HepG2 (cell line): ENCODE measurements around the gene SNX18.

ENCODE experiments used
- CEBPB ChIP-seq: IDR thresholded peaks from 2 replicates; pipeline ENCODE4 v1.6.1; 2011; ENCODE audit warnings: low read depth, low read length, improper control_type of control experiment, borderline replicate concordance
- CHD2 ChIP-seq: IDR thresholded peaks from 2 replicates; pipeline ENCODE4 v1.6.1; 2011; ENCODE audit warnings: low read depth, low read length, improper control_type of control experiment
- SP4 ChIP-seq: sonication (generic); formaldehyde crosslinking; IDR thresholded peaks from 2 replicates; pipeline ENCODE4 v1.8.1; 2023; ENCODE audit warnings: mild to moderate bottlenecking, missing genetic modification reagents
- TCF7L2 ChIP-seq: IDR thresholded peaks from 2 replicates; pipeline ENCODE4 v1.6.1; 2011; ENCODE audit warnings: mild to moderate bottlenecking, low read depth, low read length, moderate library complexity
- ZNF543 ChIP-seq: sonication (generic); formaldehyde crosslinking; IDR thresholded peaks from 2 replicates; pipeline ENCODE4 v1.4.0; 2020; ENCODE audit warnings: mild to moderate bottlenecking, missing genetic modification reagents
- TF ChIP-seq, protein P1 (sequence below): fragments of 450-650 bp; IDR thresholded peaks from 2 replicates; pipeline ENCODE4 v1.6.1; 2017

DNA sequence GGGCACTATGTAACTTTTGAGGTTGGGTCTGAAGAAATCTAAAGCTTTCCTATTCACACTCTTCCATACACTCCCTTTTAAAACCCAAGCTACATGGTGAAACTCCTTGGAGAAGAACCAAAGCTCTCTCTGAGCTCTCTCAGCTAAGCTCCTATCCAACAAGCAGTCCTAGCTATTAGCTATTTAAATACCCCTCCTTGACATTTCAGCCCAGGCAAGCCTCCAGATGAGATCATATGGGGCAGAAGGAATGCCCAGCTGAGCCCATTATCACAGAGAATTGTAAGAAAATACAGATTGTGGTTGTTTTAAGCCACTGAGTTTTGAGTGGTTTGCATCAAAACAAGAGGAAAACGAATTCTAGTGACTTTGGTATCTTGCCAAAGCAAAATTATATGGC lies 46.9 kb upstream of the SNX18 start:
- no peak for TF ChIP-seq SP4
- no peak for TF ChIP-seq TCF7L2
- TF ChIP-seq, protein P1, sequence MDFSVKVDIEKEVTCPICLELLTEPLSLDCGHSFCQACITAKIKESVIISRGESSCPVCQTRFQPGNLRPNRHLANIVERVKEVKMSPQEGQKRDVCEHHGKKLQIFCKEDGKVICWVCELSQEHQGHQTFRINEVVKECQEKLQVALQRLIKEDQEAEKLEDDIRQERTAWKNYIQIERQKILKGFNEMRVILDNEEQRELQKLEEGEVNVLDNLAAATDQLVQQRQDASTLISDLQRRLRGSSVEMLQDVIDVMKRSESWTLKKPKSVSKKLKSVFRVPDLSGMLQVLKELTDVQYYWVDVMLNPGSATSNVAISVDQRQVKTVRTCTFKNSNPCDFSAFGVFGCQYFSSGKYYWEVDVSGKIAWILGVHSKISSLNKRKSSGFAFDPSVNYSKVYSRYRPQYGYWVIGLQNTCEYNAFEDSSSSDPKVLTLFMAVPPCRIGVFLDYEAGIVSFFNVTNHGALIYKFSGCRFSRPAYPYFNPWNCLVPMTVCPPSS, result no peak
- TF ChIP-seq ZNF543 (CRISPR knock-in tag), result no peak
- TF ChIP-seq CEBPB, result no peak
- no peak for TF ChIP-seq CHD2
